Neuron (in vitro differentiated cells): Measurements from ENCODE around the gene OR2AT4.
"Not testable (repeated sequence)": the region's sequence is repeated elsewhere in the genome, so short reads cannot be mapped to it uniquely, and the experiment has no call there.

Experiments used
- H2AFZ ChIP-seq: one replicate; pipeline ENCODE4 v1.6.1; 2013; ENCODE audit warnings: low read depth, mild to moderate bottlenecking, inconsistent platforms, low read length, moderate library complexity
- H3K27me3 ChIP-seq: one replicate; pipeline ENCODE4 v1.6.1; 2013; ENCODE audit warnings: low read length; ENCODE audit not compliant: insufficient read depth
- H3K36me3 ChIP-seq: one replicate; pipeline ENCODE4 v1.6.1; 2013; ENCODE audit warnings: low read length; ENCODE audit not compliant: insufficient read depth
- H3K4me1 ChIP-seq: one replicate; pipeline ENCODE4 v1.6.1; 2013; ENCODE audit warnings: low read length; ENCODE audit not compliant: insufficient read depth
- H3K4me3 ChIP-seq: 2 replicates; pipeline ENCODE4 v1.5.1; 2013; ENCODE audit warnings: mild to moderate bottlenecking, low read length, moderate library complexity
- H3K9me3 ChIP-seq: one replicate; pipeline ENCODE4 v1.6.1; 2013; ENCODE audit warnings: low read length

The OR2AT4 gene

GRCh38 chr11:75072582-75072981 lies 24.1 kb downstream of the OR2AT4 start:
- H3K4me3 ChIP-seq = no peak overlapping the region
- H3K4me1 ChIP-seq = no peaks in the 10 kb centered on the region
- H3K27me3 ChIP-seq = no peaks in the 10 kb centered on the region
- no peaks in the 10 kb centered on the region for H3K36me3 ChIP-seq
- no peaks in the 10 kb centered on the region for H3K9me3 ChIP-seq
- H2AFZ ChIP-seq = no peak overlapping the region

GRCh38 chr11:75069473-75069872 lies 27.2 kb downstream of the OR2AT4 start:
- H2AFZ ChIP-seq = no peak overlapping the region
- no peak overlapping the region for H3K4me3 ChIP-seq
- no peaks in the 10 kb centered on the region for H3K36me3 ChIP-seq
- H3K4me1 ChIP-seq = no peaks in the 10 kb centered on the region
- no peaks in the 10 kb centered on the region for H3K27me3 ChIP-seq
- H3K9me3 ChIP-seq = no peaks in the 10 kb centered on the region

GRCh38 chr11:75068993-75069392 lies 27.7 kb downstream of the OR2AT4 start:
- Histone ChIP-seq H3K4me3 (no peak overlapping the region), H3K27me3 (no peaks in the 10 kb centered on the region), H3K9me3 (no peaks in the 10 kb centered on the region), H2AFZ (no peak overlapping the region), H3K4me1 (no peaks in the 10 kb centered on the region), H3K36me3 (no peaks in the 10 kb centered on the region)

- no peaks in the 10 kb centered on the region for H3K9me3 ChIP-seq
- H3K4me3 ChIP-seq = no peak overlapping the region
- no peak overlapping the region for H2AFZ ChIP-seq
- H3K27me3 ChIP-seq = no peaks in the 10 kb centered on the region
- no peaks in the 10 kb centered on the region for H3K4me1 ChIP-seq
- no peaks in the 10 kb centered on the region for H3K36me3 ChIP-seq
These were observed 28.1 kb downstream of the OR2AT4 start for GRCh38 chr11:75068559-75068958.

GRCh38 chr11:75066061-75066460 lies 30.6 kb downstream of the OR2AT4 start:
- H3K27me3 ChIP-seq = no peaks in the 10 kb centered on the region
- H3K9me3 ChIP-seq = no peaks in the 10 kb centered on the region
- no peaks in the 10 kb centered on the region for H3K4me1 ChIP-seq
- H2AFZ ChIP-seq = no peak overlapping the region
- H3K36me3 ChIP-seq = no peaks in the 10 kb centered on the region
- no peak overlapping the region for H3K4me3 ChIP-seq

GRCh38 chr11:75063741-75064314 lies 32.8 kb downstream of the OR2AT4 start:
- Histone ChIP-seq H3K4me1 (no peaks in the 10 kb centered on the region), H2AFZ (no peak overlapping the region), H3K36me3 (no peaks in the 10 kb centered on the region), H3K27me3 (no peaks in the 10 kb centered on the region), H3K4me3 (no peak overlapping the region), H3K9me3 (no peaks in the 10 kb centered on the region)

- Histone ChIP-seq H3K9me3 (no peaks in the 10 kb centered on the region), H3K4me1 (no peaks in the 10 kb centered on the region), H2AFZ (no peak overlapping the region), H3K36me3 (no peaks in the 10 kb centered on the region), H3K27me3 (no peaks in the 10 kb centered on the region), H3K4me3 (no peak overlapping the region)
These were observed 37.4 kb downstream of the OR2AT4 start for GRCh38 chr11:75059299-75059698.

- no peaks in the 10 kb centered on the region for H3K27me3 ChIP-seq
- H3K9me3 ChIP-seq = no peaks in the 10 kb centered on the region
- H3K36me3 ChIP-seq = no peaks in the 10 kb centered on the region
- no peaks in the 10 kb centered on the region for H3K4me1 ChIP-seq
- no peak overlapping the region for H3K4me3 ChIP-seq
- no peak overlapping the region for H2AFZ ChIP-seq
These were observed 39.9 kb downstream of the OR2AT4 start for GRCh38 chr11:75056814-75057213.

GRCh38 chr11:75055511-75055910 lies 41.2 kb downstream of the OR2AT4 start:
- Histone ChIP-seq H3K36me3 (no peaks in the 10 kb centered on the region), H3K4me1 (no peaks in the 10 kb centered on the region), H3K9me3 (no peaks in the 10 kb centered on the region), H3K4me3 (no peak overlapping the region), H3K27me3 (no peaks in the 10 kb centered on the region), H2AFZ (no peak overlapping the region)

GRCh38 chr11:75052457-75052856 lies 44.2 kb downstream of the OR2AT4 start:
- no peaks in the 10 kb centered on the region for H3K27me3 ChIP-seq

GRCh38 chr11:75051043-75051442 lies 45.6 kb downstream of the OR2AT4 start:
- Histone ChIP-seq H3K4me1 (no peaks in the 10 kb centered on the region), H2AFZ (no peak overlapping the region), H3K9me3 (no peaks in the 10 kb centered on the region), H3K4me3 (no peak overlapping the region), H3K36me3 (no peaks in the 10 kb centered on the region), H3K27me3 (no peaks in the 10 kb centered on the region)

More at GRCh38 chr11:75052457-75052856, 44.2 kb downstream of the OR2AT4 start:
- Histone ChIP-seq H3K9me3 (no peaks in the 10 kb centered on the region), H2AFZ (no peak overlapping the region), H3K4me3 (no peak overlapping the region), H3K4me1 (no peaks in the 10 kb centered on the region), H3K36me3 (no peaks in the 10 kb centered on the region)

GRCh38 chr11:75050516-75050915 lies 46.2 kb downstream of the OR2AT4 start:
- no peaks in the 10 kb centered on the region for H3K27me3 ChIP-seq
- no peak overlapping the region for H2AFZ ChIP-seq
- no peaks in the 10 kb centered on the region for H3K36me3 ChIP-seq
- no peaks in the 10 kb centered on the region for H3K4me1 ChIP-seq
- no peaks in the 10 kb centered on the region for H3K9me3 ChIP-seq
- no peak overlapping the region for H3K4me3 ChIP-seq

GRCh38 chr11:75049501-75050266 lies 47.0 kb downstream of the OR2AT4 start:
- not testable (repeated sequence) for H3K36me3 ChIP-seq, H3K9me3 ChIP-seq, H3K4me1 ChIP-seq, H3K4me3 ChIP-seq, H3K27me3 ChIP-seq, H2AFZ ChIP-seq

- no peak overlapping the region for H2AFZ ChIP-seq
- no peaks in the 10 kb centered on the region for H3K9me3 ChIP-seq
- no peaks in the 10 kb centered on the region for H3K27me3 ChIP-seq
- no peaks in the 10 kb centered on the region for H3K4me1 ChIP-seq
- H3K4me3 ChIP-seq = no peak overlapping the region
- H3K36me3 ChIP-seq = no peaks in the 10 kb centered on the region
These were observed 49.5 kb downstream of the OR2AT4 start for GRCh38 chr11:75047191-75047590.
